Keratinocyte (primary cell): ENCODE results near the gene ANKRD44.

Source experiments
- CTCF ChIP-seq, 3 experiments: IDR thresholded peaks in 1 of 3; conservative IDR thresholded peaks in 1 of 3; optimal IDR thresholded peaks in 1 of 3; 2 replicates in 2 of 3; 3 replicates in 1 of 3; pipeline versions ENCODE3 to v1.5.1; 2011; ENCODE audit warnings: low read length in 3 of 3, mild to moderate bottlenecking in 3 of 3, moderate library complexity in 2 of 3, control low read depth in 1 of 3, inconsistent platforms in 1 of 3; ENCODE audit not compliant: insufficient read depth in 2 of 3; ENCODE audit errors: extremely low read depth in 1 of 3
- EZH2 ChIP-seq: IDR thresholded peaks from one replicate; pipeline ENCODE4 v1.6.1; 2012; ENCODE audit warnings: inconsistent platforms, mild to moderate bottlenecking, low read length, moderate library complexity

- TF ChIP-seq CTCF (optimal IDR thresholded peaks at IDR 0.05 in 1 of 3, IDR thresholded peaks at IDR 0.05 in 1 of 3, conservative IDR thresholded peaks at IDR 0.05 in 1 of 3; ENCODE audit: extremely low read depth in 1 of 3, insufficient read depth in 2 of 3, low read length in 3 of 3), result no peak
- TF ChIP-seq EZH2, result no peak
Measured at GRCh38 chr2:197121255-197121654, 189.3 kb downstream of the ANKRD44 start.
